ENCODE data around the gene POU6F2. TPM values are rescaled to one million over a fixed set of nuclear protein-coding genes. Genes with fewer than 3 reads are reported as not detected.

Gene POU6F2
- total RNA-seq, 1 experiment from 2014 or later = 3.9 TPM

DNA sequence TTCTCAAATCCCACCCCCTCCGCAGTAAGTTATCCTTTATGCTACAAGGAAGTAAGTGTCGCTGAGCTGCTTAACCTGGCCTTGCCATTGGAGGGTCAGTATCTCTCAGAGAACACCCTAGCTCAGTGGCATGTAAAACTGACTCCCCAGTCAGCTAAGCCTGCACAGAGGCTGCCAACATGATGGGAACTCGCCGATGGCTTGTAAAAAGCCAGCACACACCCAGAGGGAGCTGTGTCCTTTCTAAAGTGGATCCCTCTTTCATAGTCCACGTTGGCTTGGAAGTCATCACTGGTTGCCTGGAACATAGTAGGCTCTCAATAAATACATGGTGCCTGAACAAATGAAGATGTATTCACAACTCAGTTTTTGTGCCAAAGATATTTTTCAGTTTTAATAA lies 339.4 kb downstream of the POU6F2 start:
- H3K9me3 Mint-ChIP-seq (ENCODE audit: unreplicated experiment) = no peaks in the 10 kb centered on the region
- no peaks in the 10 kb centered on the region for H3K27me3 ChIP-seq (replicated peaks; ENCODE audit: control insufficient read depth, insufficient read depth, low read length)
- no TSS peak for BruUV-seq (replicated peaks)
- no peak overlapping the region for H3K4me3 ChIP-seq (ENCODE audit: low read depth, low read length)
- intact Hi-C loops (cut with micrococcal nuclease; ENCODE audit: unreplicated experiment) = loop anchor here (10.0 kb wide), 1 partner anchor 148 kb away; no protein-coding TSS in a partner anchor
- H3K36me3 ChIP-seq (ENCODE audit: control insufficient read depth, insufficient read depth, low read length) = no peaks in the 10 kb centered on the region
- no peaks in the 10 kb centered on the region for H3K36me3 Mint-ChIP-seq (ENCODE audit: insufficient read depth, unreplicated experiment)
- ChIA-PET POLR2A (no interaction called here), CTCF (no interaction called here)
- no peak overlapping the region for H3K4me3 Mint-ChIP-seq (ENCODE audit: unreplicated experiment)
- H3K9me3 ChIP-seq = no peaks in the 10 kb centered on the region
- peaks cover 4% of the 10 kb centered on the region for H3K4me1 Mint-ChIP-seq (ENCODE audit: low read depth, unreplicated experiment)
- peaks cover 20% of the 10 kb centered on the region for H3K27me3 Mint-ChIP-seq (ENCODE audit: insufficient read depth, unreplicated experiment)
- no peak for DNase-seq
- H3K27ac Mint-ChIP-seq (ENCODE audit: unreplicated experiment) = no peak overlapping the region
- TF ChIP-seq, protein P1, sequence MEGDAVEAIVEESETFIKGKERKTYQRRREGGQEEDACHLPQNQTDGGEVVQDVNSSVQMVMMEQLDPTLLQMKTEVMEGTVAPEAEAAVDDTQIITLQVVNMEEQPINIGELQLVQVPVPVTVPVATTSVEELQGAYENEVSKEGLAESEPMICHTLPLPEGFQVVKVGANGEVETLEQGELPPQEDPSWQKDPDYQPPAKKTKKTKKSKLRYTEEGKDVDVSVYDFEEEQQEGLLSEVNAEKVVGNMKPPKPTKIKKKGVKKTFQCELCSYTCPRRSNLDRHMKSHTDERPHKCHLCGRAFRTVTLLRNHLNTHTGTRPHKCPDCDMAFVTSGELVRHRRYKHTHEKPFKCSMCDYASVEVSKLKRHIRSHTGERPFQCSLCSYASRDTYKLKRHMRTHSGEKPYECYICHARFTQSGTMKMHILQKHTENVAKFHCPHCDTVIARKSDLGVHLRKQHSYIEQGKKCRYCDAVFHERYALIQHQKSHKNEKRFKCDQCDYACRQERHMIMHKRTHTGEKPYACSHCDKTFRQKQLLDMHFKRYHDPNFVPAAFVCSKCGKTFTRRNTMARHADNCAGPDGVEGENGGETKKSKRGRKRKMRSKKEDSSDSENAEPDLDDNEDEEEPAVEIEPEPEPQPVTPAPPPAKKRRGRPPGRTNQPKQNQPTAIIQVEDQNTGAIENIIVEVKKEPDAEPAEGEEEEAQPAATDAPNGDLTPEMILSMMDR (IDR thresholded peaks at IDR 0.05; ENCODE audit: insufficient read depth in 1 of 2, low read depth in 1 of 2, low read length in 1 of 2, severe bottlenecking in 1 of 2, unreplicated experiment in 1 of 2) = no peak
- no peaks in the 10 kb centered on the region for H3K4me1 ChIP-seq

DNA sequence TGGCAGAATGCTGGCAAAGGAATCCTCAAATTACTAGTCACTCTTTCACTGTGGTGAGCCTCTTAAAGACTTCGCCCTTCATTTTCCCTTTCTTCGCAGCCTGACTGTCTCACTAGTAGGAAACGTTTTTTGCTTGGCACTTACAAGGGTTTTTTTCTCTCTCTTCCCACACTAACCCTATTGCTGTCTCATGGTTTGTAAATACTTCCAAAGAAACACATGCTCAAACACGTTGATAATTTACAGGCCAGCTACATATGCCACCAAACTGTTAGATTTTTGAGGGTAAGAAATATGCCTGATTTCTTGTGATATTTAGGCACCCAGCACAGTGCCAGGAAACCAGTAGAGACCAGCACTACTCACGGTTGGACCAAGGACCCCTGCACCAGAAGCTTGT lies 340.2 kb downstream of the POU6F2 start:
- Histone ChIP-seq H3K9me3 (no peaks in the 10 kb centered on the region), H3K4me3 (ENCODE audit: low read depth, low read length) (no peak overlapping the region), H3K36me3 (ENCODE audit: control insufficient read depth, insufficient read depth, low read length) (no peaks in the 10 kb centered on the region), H3K4me1 (no peaks in the 10 kb centered on the region), H3K27me3 (replicated peaks; ENCODE audit: control insufficient read depth, insufficient read depth, low read length) (no peaks in the 10 kb centered on the region)
- H3K4me3 Mint-ChIP-seq (ENCODE audit: unreplicated experiment) = no peak overlapping the region
- H3K27me3 Mint-ChIP-seq (ENCODE audit: insufficient read depth, unreplicated experiment) = peaks cover 20% of the 10 kb centered on the region
- ChIA-PET POLR2A (no interaction called here), CTCF (no interaction called here)
- TF ChIP-seq, protein P1 (IDR thresholded peaks at IDR 0.05; ENCODE audit: insufficient read depth in 1 of 2, low read depth in 1 of 2, low read length in 1 of 2, severe bottlenecking in 1 of 2, unreplicated experiment in 1 of 2) = no peak
- DNase-seq = no peak
- no peaks in the 10 kb centered on the region for H3K36me3 Mint-ChIP-seq (ENCODE audit: insufficient read depth, unreplicated experiment)
- BruUV-seq (replicated peaks) = no TSS peak
- H3K27ac Mint-ChIP-seq (ENCODE audit: unreplicated experiment) = no peak overlapping the region
- intact Hi-C loops (cut with micrococcal nuclease; ENCODE audit: unreplicated experiment) = loop anchor here (10.0 kb wide), 1 partner anchor 147 kb away; no protein-coding TSS in a partner anchor
- no peaks in the 10 kb centered on the region for H3K9me3 Mint-ChIP-seq (ENCODE audit: unreplicated experiment)
- H3K4me1 Mint-ChIP-seq (ENCODE audit: low read depth, unreplicated experiment) = peaks cover 4% of the 10 kb centered on the region

GRCh38 chr7:39321245-39321644 lies 343.5 kb downstream of the POU6F2 start:
- ChIA-PET CTCF (interaction anchor here (0.6 kb wide), 2 partner anchors 31 to 1420 kb away, joined by 4 read pairs; no protein-coding TSS in a partner anchor), POLR2A (no interaction called here)
- Histone ChIP-seq H3K4me3 (ENCODE audit: low read depth, low read length) (no peak overlapping the region), H3K36me3 (ENCODE audit: control insufficient read depth, insufficient read depth, low read length) (no peaks in the 10 kb centered on the region), H3K4me1 (no peaks in the 10 kb centered on the region), H3K9me3 (0 out of 2 replicates have a peak, but pooled peaks cover 3% of the 10 kb centered on the region), H3K27me3 (replicated peaks; ENCODE audit: control insufficient read depth, insufficient read depth, low read length) (no peaks in the 10 kb centered on the region; the same call in 1 of the 2 replicates)
- DNase-seq = no peak
- intact Hi-C loops (cut with micrococcal nuclease; ENCODE audit: unreplicated experiment) = no loop called here
- Mint-ChIP-seq H3K27ac (ENCODE audit: unreplicated experiment) (no peak overlapping the region), H3K4me3 (ENCODE audit: unreplicated experiment) (no peak overlapping the region), H3K27me3 (ENCODE audit: insufficient read depth, unreplicated experiment) (peaks cover 14% of the 10 kb centered on the region), H3K36me3 (ENCODE audit: insufficient read depth, unreplicated experiment) (no peaks in the 10 kb centered on the region), H3K4me1 (ENCODE audit: low read depth, unreplicated experiment) (peaks cover 4% of the 10 kb centered on the region), H3K9me3 (ENCODE audit: unreplicated experiment) (no peaks in the 10 kb centered on the region)
- BruUV-seq (replicated peaks) = no TSS peak
- TF ChIP-seq, protein P1 (IDR thresholded peaks at IDR 0.05; ENCODE audit: insufficient read depth in 1 of 2, low read depth in 1 of 2, low read length in 1 of 2, severe bottlenecking in 1 of 2, unreplicated experiment in 1 of 2) = no peak

All from Caco-2 (cell line).